HG03571 (cell line): Measurements from ENCODE around the gene GNA12.
"Not testable (repeated sequence)": the region's sequence is repeated elsewhere in the genome, so short reads cannot be mapped to it uniquely, and the experiment has no call there.

Source experiments
- ATAC-seq: cut with Tn5 transposase; IDR thresholded peaks from one replicate; pipeline ENCODE4 v1.9.1; 2021; ENCODE audit not compliant: unreplicated experiment

Gene GNA12

DNA sequence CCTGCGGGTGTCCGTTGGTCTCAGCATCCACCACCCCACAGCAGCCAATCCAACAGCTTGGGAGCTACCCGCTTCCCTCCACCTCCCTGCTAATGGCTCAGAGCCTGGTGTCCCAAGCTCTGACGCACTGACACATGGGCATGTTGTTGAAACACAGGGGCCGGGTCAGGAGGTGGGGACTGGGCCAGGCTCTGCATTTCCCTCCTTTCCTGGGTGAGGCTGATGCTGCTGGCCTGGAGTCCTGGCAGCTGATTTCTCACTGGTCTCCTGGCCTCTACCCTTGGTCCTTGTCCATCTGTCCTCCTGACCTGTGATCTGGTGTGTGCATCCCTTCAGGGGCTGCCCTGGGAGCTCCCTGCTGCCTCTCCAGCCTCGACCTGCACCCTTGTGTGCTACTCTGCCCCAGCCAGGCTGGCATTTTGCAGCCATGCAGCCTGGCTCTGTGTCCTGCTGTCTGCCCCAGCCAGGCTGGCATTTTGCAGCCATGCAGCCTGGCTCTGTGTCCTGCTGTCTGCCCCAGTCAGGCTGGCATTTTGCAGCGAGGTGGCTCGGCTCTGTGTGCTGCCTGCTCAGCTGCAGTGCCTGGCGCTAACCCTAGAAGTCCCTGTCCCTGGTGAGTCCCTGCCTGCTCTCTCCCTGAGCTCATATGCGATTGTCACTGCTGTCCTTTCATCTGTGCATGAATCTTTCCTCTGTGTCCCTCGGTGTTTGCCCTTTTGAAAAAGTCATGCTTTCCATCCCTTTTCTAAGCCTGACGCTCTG lies 142.1 kb downstream of the GNA12 start:
- no peak for ATAC-seq

DNA sequence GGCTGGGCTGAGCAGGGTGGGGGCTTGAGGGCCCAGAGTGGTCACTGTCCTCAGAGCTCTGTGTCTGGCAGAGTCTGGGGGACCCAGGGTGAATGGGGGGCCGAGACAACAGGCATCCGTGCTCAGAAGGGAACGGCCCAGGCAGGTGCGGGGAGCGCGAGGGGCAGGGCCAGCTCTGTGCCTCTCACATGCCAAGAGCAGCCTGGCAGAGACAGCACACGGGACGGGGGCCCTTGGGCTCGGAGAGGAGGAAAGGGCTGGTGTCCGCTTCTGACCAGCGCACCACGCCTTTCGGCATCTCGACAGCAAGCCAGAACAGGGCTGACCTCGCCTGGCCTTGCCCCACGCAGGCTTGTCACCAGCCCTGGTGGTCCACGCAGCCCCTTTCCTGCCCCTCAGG lies 142.7 kb downstream of the GNA12 start:
- ATAC-seq, result no peak

DNA sequence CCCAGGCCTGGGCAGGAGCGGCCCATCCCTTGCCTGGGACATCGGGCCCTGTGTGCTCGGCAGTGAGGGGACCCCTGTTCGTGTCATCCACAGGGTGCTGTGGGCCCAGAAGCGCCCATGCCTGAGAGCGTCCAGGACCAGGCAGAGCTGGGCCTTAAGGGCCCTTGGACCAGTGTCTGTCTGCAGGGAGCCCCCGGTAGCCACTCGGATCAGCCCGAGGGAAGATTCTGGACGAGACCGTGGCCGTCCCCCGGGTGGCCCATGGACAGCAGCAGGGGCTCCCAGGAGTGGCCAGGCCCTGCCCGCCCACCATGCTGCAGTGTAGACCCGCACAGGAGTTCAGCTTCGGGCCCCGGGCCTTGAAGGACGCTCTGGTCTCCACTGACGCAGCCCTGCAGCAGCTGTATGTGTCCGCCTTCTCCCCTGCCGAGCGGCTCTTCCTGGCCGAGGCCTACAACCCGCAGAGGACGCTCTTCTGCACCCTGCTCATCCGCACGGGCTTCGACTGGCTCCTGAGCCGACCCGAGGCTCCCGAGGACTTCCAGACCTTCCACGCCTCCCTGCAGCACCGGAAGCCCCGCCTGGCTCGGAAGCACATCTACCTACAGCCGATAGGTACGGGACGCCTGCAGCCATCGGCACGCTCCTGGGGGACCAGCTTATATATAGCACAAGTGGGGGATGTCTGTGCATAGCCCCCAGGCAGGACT lies 143.8 kb downstream of the GNA12 start:
- no peak for ATAC-seq

DNA sequence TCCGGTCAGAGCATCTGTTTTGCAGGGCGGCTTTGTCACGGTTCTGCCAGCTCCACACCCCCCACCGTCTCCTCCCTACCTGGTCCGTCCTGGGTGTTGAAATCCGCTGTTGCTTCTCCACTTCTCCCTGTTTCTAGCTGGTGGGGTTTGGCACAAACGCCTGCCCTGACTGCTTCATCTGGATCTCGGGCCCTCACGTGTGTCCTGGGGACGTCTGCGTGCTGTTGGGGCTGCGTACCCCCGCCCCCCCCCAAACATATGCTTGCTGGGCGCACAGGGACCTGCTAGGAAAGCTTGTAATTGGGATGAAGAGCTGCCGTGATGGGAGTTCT lies 144.9 kb downstream of the GNA12 start:
- ATAC-seq, result no peak

DNA sequence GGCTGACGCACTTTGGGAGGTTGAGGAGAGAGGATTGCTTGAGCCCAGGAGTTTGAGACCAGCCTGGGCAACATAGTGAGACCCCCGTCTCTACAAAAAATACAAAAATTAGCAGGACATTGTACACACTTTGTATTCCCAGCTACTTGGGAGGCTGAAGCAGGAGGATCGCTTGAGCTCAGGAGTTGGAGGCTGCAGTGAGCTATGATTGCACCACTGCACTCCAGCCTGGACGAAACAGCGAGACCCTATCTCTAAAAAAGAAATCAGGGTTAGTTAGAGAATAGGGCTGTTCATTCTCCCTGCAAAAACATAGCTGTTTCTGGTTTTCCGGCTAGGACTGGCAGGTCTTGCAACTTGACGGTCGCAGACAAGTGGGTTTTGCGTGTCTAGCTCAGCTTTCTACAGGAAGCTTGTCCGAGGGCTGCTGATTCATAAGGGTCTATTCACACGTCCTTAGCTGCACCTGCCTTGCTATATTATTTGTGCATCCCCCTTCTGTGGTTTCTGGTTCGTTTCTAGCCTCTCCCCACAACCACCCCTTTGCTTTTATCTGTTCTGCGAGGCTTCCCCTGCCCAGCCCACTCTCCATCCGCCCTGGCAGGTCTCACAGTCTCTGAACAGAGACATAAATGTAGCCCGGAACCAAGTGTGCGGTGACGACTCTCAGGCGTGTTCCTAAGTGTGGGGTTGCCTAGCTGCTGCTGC lies 145.4 kb downstream of the GNA12 start:
- peak; percentile 98 for ATAC-seq

DNA sequence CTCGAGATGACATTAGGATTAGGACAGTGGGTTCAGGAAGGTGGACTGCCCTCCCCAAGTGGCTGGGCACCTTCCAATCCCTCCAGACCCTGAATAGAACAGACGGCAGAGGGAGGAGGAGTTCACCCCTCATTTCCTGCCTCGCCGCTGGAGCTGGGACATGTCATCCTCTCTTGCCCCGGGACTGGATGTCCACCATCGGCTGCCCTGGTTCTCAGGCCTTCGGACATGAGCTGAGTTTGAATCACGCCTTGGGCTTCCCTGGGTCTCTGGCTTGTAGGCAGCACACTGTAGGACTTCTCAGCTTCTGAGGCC lies 150.0 kb downstream of the GNA12 start:
- not testable (repeated sequence) for ATAC-seq

DNA sequence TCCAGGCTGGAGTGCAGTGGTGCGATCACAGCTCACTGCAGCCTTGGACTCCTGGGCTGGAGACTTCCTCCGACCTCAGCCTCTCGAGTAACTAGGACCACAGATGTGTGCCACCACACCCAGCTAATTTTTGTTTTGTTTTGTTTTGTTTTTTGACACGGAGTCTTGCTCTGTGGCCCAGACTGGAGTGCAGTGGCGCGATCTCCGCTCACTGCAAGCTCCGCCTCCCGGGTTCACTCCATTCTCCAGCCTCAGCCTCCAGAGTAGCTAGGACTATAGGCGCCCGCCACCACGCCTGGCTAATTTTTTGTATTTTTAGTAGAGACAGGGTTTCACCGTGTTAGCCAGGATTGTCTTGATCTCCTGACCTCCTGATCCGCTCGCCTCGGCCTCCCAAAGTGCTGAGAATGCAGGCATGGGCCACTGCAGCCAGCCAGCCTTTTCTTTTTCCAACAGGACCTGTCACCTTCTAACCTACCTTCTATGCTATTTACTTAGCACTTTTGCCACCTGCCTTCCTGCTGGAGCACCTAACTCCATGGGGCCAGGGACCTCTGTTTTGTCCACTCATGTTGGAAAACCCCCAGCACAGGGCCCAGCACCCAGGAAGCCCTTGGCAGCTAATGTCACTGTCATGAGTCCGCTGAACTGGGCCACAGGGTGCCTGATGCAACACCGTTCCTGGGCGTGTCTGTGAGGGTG lies 150.5 kb downstream of the GNA12 start:
- ATAC-seq, result not testable (repeated sequence)

DNA sequence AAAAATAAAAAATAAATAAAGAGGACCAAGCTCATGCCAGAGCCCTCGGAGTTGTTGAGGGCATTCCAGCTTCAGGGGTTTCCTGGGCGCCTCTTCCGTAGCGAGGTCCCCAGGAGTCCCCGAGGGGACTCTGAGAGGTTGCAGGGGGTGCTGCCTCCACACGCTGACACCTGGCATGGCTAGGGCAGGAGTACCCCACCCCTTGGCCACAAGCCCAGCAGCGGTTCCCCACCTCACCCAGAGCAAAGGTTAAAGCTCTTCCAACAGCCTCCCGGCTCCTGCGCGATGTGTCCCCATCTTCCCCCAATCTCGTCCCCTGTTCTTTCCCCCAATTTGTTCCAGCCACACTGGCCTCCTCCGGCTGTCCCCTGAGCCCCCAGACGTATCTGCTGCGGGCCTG lies 151.6 kb downstream of the GNA12 start:
- no peak for ATAC-seq

DNA sequence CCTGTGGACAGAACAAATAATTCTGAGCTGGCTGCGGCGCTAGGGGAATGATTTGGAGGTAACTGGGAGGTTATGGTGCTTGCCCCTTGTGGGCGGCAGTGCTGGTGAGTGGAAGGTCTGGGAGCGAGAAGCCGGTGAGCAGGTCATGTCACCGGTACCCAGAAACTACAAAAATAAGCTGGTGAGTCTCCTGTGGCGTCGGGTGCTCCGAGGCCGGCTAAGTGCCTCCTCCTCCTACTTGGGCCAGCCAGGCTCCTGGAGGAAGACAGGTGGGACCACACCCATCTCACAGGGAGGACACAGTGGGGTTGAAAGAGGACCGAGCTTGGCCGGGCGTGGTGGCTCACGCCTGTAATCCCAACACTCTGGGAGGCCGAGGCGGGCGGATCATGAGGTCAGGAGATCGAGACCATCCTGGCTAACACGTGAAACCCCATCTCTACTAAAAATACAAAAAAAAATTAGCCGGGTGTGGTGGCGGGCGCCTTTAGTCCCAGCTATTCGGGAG lies 152.1 kb downstream of the GNA12 start:
- ATAC-seq, result not testable (repeated sequence)

DNA sequence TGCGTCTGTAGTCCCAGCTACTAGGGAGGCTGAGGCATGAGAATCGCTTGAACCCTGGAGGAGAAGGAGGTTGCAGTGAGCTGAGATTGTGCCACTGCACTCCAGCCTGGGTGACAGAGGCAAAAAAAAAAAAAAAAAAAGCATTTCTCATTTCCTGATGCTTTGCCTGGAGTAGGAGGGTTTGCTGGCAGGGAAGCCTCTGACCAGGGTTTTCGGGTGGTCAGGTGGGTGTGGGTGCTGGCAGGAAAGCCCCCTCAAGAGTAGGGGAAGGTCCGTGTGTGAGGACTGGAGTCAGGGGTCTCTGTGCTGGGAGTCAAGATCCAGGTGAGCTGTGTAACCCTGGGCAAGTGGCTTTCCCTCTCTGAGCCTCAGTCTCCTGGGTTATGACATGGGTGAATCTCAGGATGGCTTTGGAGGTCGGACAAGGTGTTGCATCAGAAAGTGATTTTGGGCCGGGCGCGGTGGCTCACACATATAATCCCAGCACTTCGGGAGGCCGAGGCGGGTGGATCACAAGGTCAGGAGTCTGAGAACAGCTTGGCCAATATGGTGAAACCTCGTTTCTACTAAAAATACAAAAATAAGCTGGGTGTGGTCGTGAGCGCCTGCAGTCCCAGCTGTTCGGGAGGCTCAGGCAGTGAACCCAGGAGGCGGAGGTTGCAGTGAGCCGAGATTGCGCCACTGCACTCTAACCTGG lies 152.9 kb downstream of the GNA12 start:
- no peak for ATAC-seq

DNA sequence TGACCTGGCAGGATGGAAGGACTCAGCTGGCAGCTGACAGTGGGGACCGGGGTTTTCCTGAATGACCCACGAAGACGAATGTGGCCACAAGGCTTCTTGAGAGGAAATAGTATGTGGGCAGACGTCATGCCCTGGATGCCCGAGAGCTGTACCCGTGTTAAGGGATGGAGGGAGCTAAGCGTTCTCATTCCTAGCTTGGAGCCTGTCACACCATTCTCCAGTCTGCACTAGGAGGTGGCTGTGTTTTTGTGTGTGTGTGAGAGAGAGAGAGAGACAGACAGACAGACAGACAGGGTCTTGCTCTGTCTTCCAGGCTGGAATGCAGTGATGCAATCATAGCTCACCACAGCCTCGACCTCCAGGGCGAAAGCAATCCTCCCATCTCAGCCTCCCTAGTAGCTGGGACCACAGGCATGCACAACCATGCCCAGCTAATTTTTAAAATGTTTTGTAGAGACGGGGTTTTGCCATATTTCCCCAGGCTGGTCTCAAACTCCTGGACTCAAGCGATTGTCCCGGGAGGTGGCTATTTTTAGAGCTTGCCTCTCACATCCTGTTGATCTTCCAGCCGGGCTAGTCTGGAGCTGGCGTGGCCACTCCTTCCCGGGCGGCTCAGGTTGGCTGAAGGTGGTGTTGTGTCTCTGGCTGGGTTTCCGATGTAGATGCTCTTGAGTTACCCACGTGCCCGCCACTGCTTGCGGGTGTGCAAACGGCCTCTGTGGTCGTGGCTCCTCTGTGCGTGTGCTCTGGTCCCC lies 154.0 kb downstream of the GNA12 start:
- no peak for ATAC-seq

DNA sequence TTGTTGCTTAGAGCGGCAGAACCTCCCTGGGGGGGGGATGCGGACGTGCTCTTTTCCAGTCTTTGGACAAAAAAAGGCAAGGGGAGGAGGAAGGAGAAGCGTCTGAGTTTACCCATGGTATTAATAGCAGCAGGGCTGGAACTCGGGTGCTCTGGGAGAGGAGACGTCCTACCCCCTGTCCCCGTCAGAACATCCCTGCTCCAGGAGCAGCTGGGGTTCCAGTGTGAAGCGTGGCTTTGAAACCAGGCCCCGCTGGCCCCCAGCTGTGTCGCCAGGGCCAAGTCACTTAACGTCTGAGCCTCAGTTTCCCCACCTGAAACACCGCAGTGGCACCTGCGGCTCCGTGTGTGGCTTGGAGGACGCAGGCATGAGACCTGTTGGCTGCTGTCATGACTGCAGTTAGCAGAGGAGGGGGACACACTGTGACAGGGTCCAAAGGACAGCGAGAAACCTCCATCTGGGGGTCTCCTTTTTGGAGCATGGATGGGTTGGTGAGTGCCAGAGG lies 154.7 kb downstream of the GNA12 start:
- ATAC-seq, result no peak

DNA sequence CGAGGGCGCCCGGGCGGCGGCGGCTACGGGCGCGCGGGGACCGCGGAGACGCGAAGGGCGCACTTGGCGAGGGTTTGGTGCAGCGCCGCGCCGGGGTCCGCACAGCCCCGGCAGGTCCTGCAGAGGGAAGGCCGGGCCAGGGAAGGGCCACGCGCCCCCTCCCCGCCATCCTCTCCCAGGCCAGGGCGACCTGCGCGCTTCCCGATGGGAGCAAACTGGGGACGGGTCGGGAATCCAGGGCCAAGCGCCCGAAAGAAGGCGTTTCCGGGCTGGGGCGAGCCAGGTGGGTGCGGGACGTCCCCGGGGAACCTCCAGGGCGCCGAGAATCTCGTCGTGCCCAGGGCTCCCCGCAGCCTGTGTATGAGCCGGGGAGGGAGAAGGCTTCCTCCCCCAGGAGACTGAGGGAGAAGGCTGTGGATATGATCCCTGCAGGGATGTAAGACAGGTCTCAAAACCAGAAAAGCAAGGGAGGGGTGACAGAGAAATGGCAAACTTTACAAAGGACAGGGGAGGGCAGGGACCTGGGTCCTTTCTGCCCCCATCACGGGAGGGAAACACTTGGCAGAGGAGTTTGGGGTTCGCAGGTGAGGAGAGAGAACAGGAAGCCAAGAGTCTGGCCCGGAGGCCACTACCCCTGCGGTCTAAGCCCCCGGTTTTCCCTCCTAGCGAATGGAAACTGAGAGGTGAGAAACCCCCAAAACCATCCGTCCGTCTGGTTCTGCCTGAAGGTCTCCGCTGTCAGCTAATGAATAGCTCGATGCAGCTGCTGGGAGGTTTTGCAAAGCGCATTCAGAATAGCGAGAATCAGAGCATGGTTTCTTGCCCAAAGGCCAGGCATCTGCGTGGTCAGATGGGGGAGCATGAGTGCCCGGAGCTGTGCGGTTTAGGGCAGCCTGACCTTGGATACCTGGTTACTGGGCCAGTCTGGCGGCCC lies 155.4 kb downstream of the GNA12 start:
- peak; percentile 75 for ATAC-seq

DNA sequence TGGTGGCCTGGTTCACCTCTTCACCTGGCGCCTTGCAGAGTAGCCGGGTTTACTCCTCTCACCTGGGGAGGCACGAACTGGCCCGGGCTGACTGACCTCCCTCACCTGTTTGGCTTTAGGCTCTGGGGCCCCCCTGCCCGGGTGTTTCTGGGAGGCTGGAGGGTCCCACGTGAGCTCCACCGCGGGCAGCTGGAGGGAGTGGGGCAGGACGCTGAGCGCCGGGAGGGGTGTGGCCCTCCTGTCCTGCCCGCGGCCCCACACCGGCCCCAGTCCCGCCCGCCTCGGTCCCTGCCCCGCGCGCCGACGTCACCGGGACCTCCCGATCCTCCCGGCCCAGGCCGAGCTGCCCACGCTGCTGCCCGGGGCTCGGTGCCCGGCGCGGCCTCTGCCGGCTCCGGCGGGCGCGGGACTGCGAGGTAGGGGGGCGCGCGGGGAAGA lies 156.2 kb downstream of the GNA12 start, which contains the start of gene AMZ1:
Gene AMZ1, plus strand, starts transcription at position 322 of the 438 bp plus-strand sequence. CDS start 12,250 bp downstream, outside the sequence.
- ATAC-seq, result no peak

DNA sequence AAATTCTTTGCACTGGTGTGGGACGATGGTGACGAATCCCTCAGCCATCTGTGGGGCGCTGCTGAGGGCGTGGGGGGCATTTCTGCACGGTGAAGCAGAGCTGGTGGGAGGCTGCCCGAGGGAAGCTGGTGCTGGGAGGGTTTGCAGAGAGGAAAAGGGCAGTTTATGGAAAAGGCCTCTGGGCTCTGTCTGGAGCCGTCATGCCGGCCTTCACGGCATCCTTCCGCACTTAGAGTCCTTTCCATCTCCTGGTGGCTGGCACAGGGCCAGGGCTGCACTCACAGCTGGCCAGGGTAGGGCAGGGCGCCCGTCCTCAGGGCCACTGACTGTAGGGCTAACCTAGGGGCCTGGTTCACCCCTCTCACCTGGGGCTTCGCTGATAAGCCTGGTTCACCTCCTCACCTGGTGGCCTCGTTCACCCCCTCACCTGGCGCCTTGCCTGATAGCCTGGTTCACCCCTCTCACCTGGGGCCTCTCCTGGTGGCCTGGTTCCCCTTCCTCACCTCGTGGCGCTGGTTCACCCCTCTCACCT lies 156.7 kb downstream of the GNA12 start:
- ATAC-seq, result no peak

DNA sequence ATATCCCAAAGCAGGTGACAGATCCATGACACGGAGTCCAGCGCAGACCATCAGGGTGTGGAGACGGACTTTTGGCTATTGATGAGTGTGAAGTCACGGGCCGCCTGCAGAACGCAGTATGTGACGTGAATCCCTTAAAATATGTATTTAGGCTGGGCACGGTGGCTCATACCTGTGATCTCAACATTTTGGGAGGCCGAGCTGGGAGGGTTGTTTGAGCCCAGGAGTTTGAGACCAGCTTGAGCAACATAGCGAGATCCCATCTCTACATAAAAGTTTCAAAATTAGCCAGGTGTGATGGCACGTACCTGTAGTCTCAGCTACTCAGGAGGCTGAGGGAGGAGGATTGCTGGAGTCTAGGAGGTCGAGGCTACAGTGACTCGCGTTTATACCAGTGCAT lies 158.0 kb downstream of the GNA12 start:
- ATAC-seq, result no peak

DNA sequence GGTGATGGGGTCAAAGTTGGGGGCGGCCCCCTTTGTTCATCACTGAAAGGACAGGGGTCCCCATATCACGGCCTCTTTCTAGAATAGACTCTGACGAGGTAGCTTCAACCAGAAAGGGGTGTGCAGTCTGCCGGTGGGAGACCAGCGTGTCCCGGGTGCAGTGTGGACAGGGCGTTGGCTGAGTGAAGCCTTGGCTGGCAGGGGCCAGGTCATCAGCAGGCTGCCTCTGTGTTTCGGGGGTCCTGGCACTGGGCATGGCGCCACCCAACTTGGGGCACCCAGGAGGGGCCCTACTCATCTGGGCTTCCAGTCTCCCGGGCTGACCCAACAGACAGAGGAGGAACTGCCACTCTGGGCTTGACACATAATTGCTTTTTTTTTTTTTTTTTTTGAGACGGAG lies 159.6 kb downstream of the GNA12 start:
- ATAC-seq, result no peak
